IPS-11a (cell line): ENCODE data around the gene CHPF2.

Source experiments
- H3K4me3 ChIP-seq: one replicate; pipeline ENCODE4 v1.5.1; 2013; ENCODE audit warnings: low read depth, low read length, control low read depth

The CHPF2 gene

GRCh38 chr7:151244841-151245346, 12.6 kb downstream of the CHPF2 start:
- peak overlapping the region; percentile 17 for H3K4me3 ChIP-seq

- peak overlapping the region; percentile 27 for H3K4me3 ChIP-seq
These were observed 13.2 kb downstream of the CHPF2 start for GRCh38 chr7:151245360-151246101.

- no peak overlapping the region for H3K4me3 ChIP-seq
These were observed 14.0 kb downstream of the CHPF2 start for GRCh38 chr7:151246102-151246850.

DNA sequence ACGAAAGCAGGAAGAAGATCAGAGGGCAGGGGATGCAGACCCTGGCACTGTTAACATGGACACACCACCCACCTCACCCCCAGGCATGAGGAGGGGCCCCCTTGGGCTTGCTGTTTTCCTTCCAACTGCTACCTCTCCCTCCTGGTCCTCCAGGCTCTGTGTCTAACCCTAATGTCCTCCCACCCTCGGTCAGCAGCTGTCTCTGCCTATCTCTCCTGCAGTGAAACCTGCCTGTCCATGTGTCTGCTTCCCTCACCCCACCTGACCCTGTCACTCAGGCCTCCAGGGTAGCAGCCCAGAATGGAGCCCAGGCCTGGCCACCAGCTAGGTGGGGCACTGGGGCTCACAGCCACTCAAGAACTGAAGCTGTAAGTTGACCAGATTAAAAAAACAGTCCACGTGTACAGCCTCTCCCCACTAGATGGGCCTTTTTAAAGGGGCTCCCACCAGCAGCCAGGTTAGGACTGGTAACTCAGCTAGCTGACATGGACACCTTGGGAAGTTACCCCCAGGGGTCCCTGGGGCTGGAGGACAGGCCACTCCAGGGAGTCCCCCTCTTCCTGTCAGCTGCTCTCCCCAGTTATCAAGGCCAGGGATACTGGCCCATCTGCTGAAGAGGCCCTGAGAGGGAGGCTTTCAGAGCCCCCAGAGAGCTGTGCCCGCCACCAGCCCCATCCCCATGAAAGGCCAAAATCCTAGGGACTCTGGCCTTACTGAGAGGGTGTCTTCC, 14.7 kb downstream of the CHPF2 start:
- H3K4me3 ChIP-seq, result no peak overlapping the region

- H3K4me3 ChIP-seq, result peak overlapping the region; percentile 8
These were observed 15.5 kb downstream of the CHPF2 start for GRCh38 chr7:151247611-151248345.

GRCh38 chr7:151248346-151249033, 16.2 kb downstream of the CHPF2 start, which contains the start of gene SMARCD3:
TSS of gene SMARCD3 (minus strand) at chr7:151248694. CDS start at chr7:151248562, 132 bp downstream.
- peak within 1 kb of the TSS; percentile 35 for H3K4me3 ChIP-seq

DNA sequence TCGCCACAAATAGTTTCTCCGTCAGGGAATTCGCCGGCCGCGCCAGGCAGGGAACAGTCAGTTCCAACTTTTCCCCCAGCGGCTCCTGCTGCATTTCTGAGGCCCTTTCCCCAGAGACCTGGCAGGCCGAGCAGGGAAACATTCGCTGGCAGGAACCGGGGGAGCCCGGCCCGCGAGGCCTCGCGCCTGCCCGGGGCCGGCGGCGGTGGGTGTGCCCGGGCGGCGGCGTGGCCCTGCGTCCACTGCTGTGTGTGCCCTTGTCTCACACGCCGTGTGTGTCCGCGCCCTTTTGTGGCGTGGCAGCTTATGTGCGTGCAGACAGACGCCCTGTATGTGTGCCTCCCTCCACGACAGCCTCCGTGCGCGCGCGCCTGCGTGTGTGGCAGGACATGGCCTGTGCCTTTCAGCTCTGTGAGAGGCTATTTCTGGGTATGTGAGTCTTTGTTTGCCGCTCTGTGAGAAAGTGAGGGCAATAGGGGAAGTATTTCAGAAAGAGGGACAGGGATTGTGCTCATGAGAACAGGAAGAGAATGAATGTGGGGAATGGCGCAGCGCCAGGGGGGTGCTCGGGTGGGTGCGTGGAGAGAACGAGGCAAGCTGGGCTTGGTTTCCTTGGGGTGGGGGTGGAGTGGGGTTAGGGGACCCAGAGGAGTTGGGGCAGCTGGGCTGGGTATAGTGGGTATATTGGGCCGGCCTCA, 16.9 kb downstream of the CHPF2 start:
- peak overlapping the region; percentile 35 for H3K4me3 ChIP-seq

- no peak overlapping the region for H3K4me3 ChIP-seq
These were observed 17.4 kb downstream of the CHPF2 start for GRCh38 chr7:151249732-151250072.

GRCh38 chr7:151250181-151251132, 18.2 kb downstream of the CHPF2 start:
- H3K4me3 ChIP-seq, result no peak overlapping the region

- H3K4me3 ChIP-seq, result peak overlapping the region; percentile 33
These were observed 19.0 kb downstream of the CHPF2 start for GRCh38 chr7:151251328-151251688.

- H3K4me3 ChIP-seq, result peak overlapping the region; percentile 63
These were observed 19.6 kb downstream of the CHPF2 start for GRCh38 chr7:151251689-151252560.

DNA sequence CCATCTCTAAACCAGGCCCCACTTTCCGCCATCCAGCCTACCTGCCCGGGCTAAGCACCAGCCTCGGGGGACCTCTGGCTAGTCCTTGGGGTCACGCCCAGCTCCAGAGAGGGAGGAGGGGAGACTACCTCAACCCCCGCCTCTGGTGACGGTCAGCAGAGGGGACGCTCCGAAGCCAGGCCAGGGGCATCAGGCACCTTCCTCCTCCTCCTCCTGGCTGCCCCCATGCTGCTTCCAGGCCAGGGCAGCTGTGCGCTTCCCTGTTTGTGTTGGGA, 20.2 kb downstream of the CHPF2 start:
- H3K4me3 ChIP-seq, result peak overlapping the region; percentile 63

DNA sequence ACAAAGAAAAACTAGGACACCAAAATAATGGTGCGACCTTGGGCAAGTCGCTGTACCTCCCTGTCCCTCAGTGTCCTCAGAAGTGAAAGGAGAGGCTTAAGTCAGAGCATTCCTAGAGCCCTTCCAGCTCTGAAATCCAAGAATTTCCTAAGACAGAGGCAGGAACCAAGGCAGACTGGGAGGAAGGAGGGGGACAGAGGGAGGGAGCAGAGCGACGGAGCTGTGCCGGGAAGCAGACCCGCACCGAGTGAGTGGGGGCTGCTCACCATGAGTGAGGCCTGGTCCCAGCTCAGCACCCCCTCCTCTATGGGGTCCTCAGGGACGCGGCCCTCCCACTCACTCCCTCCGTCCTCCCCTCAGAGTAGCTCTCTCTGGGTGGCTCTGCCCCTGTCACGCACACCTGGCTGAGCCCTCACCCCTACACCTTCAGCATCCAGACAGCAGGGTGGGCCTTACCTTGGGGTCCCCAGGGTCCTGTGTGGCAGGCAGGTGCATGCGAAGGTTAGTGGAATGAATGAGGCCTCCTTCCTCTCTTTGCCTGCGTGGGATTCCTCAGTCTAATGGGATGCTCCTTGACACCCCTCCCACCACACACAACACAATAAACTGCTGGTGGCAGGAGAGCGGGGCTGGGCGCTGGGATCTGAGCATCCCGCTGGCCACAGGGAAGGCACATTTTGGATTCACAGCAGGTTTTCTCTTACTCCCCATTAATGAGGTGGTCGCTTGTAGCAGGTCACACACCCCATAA, 20.9 kb downstream of the CHPF2 start:
- H3K4me3 ChIP-seq, result no peak overlapping the region

DNA sequence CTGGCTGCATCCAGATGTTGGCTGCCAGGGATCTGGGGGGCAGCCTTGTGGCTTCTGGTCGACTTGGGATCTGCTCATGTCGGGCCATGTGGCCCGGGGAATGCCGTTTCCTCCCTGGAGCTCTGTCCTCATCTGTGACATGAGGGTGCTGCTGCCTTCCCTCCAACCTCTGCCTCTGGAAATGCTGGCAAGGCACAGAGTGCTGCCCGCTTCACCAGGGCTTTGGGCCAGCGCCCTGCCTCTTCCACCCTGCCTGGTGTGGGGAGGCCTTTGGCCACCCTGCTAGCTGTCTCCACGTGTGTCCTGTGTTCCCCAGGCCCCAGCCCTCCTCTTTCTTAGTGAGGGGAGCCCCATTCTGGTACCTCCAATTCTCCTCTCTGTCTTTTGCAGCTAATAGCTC, 22.0 kb downstream of the CHPF2 start:
- H3K4me3 ChIP-seq, result no peak overlapping the region

GRCh38 chr7:151254851-151255250, 22.6 kb downstream of the CHPF2 start:
- H3K4me3 ChIP-seq, result no peak overlapping the region

DNA sequence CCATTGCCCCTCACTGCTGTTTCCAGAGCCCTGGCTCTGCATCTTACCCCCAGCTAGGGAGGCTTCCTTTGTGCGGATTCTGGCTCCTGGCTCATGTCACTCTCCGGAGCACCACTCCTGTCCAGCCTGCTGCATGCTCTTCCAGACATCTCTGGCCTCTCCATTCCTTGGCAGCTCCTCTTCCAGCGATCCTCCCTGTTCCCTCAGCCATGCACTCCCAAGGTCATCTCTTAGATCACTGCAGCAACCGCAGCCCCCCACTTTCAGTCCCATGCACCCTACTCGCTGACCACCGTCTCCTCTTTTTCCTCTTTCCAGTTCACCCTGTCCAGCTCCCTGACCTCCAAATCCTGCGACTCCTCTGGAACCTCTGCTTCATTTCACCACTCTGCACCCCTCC, 23.1 kb downstream of the CHPF2 start:
- H3K4me3 ChIP-seq, result no peak overlapping the region

DNA sequence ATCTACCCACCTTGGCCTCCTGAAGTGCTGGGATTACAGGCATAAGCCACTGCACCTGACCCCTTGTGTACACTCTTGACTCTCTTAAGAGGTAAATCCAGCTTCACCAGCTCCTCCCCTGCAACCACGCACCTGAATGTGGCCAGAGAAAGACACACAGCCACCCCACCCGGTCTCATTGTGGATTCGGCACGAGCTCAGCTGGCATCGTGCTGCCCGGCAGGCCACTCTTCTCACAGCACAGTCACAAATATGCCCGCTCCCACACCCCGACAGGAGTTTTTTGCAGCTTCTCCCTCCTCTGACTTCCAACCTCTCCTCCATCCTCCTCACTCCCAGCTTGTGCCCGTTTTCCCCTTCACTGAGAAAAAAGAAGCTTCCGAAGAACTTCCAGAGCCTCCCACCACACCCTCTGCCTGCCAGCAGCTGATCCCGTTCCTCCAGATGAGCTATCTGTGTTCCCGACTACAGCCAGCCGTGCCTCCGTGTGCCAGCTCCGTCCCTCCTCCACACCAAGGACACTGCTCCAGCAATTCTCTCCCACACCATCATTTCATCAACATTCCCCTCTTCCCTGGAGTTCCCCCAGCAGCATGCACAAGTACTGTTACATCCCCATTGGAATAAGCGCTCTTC, 24.2 kb downstream of the CHPF2 start:
- no peak overlapping the region for H3K4me3 ChIP-seq
